OCI-LY7 (cell line): ENCODE data around the gene RALB. TPM values are rescaled to one million over a fixed set of nuclear protein-coding genes. Genes with fewer than 3 reads are reported as not detected.

Experiments used
- BruUV-seq: library from RNA; stranded (reverse); fragments of 400-500 nt; replicated peaks from 2 replicates; lab custom pipeline; 2021; lab: Mats Ljungman, UMichigan
- CTCF ChIA-PET: fragments of 300-600 bp; sonication (Branson Sonifier 250); formaldehyde crosslinking; loops from one replicate; lab custom pipeline; 2022; ENCODE audit warnings: antibody characterized with exemption; ENCODE audit not compliant: unreplicated experiment; lab: Charles Lee
- POLR2A ChIA-PET: fragments of 300-600 bp; sonication (Branson Sonifier 250); formaldehyde crosslinking; loops from one replicate; lab custom pipeline; 2022; ENCODE audit warnings: antibody characterized with exemption; lab: Charles Lee
- DNase-seq: peaks from one replicate; pipeline ENCODE4 v3.0.0-alpha.2; 2015; ENCODE audit warnings: low spot score
- H2AFZ ChIP-seq: fragments of 200-600 bp; sonication (generic), shearing (Covaris generic); 2 replicates; pipeline ENCODE4 v1.6.1; 2014; ENCODE audit warnings: mild to moderate bottlenecking, antibody characterized with exemption, low read length, moderate library complexity
- H3K27ac ChIP-seq: fragments of 200-600 bp; sonication (generic); 2 replicates; pipeline ENCODE4 v1.5.1; 2014; ENCODE audit warnings: mixed run types, low read depth, mild to moderate bottlenecking, moderate library complexity, low read length, inconsistent platforms; ENCODE audit not compliant: poor library complexity, severe bottlenecking
- H3K36me3 ChIP-seq: fragments of 200-600 bp; sonication (generic); 2 replicates; pipeline ENCODE4 v1.6.1; 2014; ENCODE audit warnings: mild to moderate bottlenecking, antibody characterized with exemption, low read length, moderate library complexity, mixed read lengths; ENCODE audit not compliant: insufficient read depth
- H3K4me1 ChIP-seq: fragments of 200-600 bp; sonication (generic); 2 replicates; pipeline ENCODE4 v1.5.1; 2014; ENCODE audit warnings: mild to moderate bottlenecking, low read length; ENCODE audit not compliant: insufficient read depth, poor library complexity, severe bottlenecking
- H3K4me2 ChIP-seq: fragments of 200-600 bp; sonication (generic); 2 replicates; pipeline ENCODE4 v1.6.1; 2014; ENCODE audit warnings: mild to moderate bottlenecking, low read length
- H3K4me3 ChIP-seq: fragments of 200-600 bp; sonication (generic); 2 replicates; pipeline ENCODE4 v1.5.1; 2014; ENCODE audit warnings: mild to moderate bottlenecking, low read depth, low read length; ENCODE audit not compliant: poor library complexity, severe bottlenecking
- H3K79me2 ChIP-seq: fragments of 200-600 bp; sonication (generic); 2 replicates; pipeline ENCODE4 v1.6.1; 2016; ENCODE audit warnings: low read depth, mild to moderate bottlenecking, low read length, moderate library complexity, mixed read lengths; ENCODE audit not compliant: insufficient read depth
- H3K9me2 ChIP-seq: fragments of 200-600 bp; sonication (generic); 2 replicates; pipeline ENCODE4 v1.6.1; 2016; ENCODE audit warnings: mild to moderate bottlenecking, low read length, mixed read lengths; ENCODE audit not compliant: insufficient read depth
- H3K9me3 ChIP-seq: fragments of 200-600 bp; sonication (generic); 2 replicates; pipeline ENCODE4 v1.6.1; 2014; ENCODE audit warnings: mild to moderate bottlenecking, mixed run types, low read length, mixed read lengths
- H4K20me1 ChIP-seq: fragments of 200-600 bp; sonication (generic); 2 replicates; pipeline ENCODE4 v1.6.1; 2014; ENCODE audit warnings: mild to moderate bottlenecking, antibody characterized with exemption, low read length, moderate library complexity, mixed read lengths; ENCODE audit not compliant: insufficient read depth
- CTCF ChIP-seq: fragments of 200-600 bp; sonication (generic); conservative IDR thresholded peaks from 2 replicates; pipeline ENCODE4 v1.5.1; 2014; ENCODE audit warnings: mild to moderate bottlenecking, antibody characterized with exemption, low read length, moderate library complexity, mixed read lengths
- EZH2phosphoT487 ChIP-seq: fragments of 200-600 bp; sonication (generic); IDR thresholded peaks from 2 replicates; pipeline ENCODE4 v1.6.1; 2018; ENCODE audit warnings: low read depth, borderline replicate concordance, mild to moderate bottlenecking, mixed run types, antibody characterized with exemption, low read length, moderate library complexity, mixed read lengths
- intact Hi-C: fragments of 100-400 bp; cut with micrococcal nuclease; formaldehyde crosslinking; loops from one replicate; pipeline ENCODE4 v1.10.0; 2022; ENCODE audit not compliant: unreplicated experiment
- total RNA-seq, 2 experiments: library from RNA; depleted of rRNA in 1 of 2; stranded (reverse); fragments of >200 nt in 1 of 2; shearing (Covaris generic) in 1 of 2; gene quantifications; 2 replicates each; pipeline ENCODE4 v1.2.3, GENCODE V29; 2014 to 2022

Gene RALB
- total RNA-seq, 2 experiments from 2014 or later = 16.2 to 23.6 TPM

- H3K4me2 ChIP-seq = no peak overlapping the region
- H4K20me1 ChIP-seq = no peaks in the 10 kb centered on the region
- H3K36me3 ChIP-seq = no peaks in the 10 kb centered on the region
- ChIA-PET CTCF (no interaction called here), POLR2A (no interaction called here)
- no peak overlapping the region for H3K4me3 ChIP-seq
- H3K4me1 ChIP-seq = no peaks in the 10 kb centered on the region
- intact Hi-C loops = loop anchor here (10.0 kb wide), 1 partner anchor 475 kb away; no protein-coding TSS in a partner anchor
- no peak overlapping the region for H3K27ac ChIP-seq
- TF ChIP-seq CTCF = no peak
- TF ChIP-seq EZH2phosphoT487 = no peak
- no peaks in the 10 kb centered on the region for H3K9me2 ChIP-seq
- no peaks in the 10 kb centered on the region for H3K79me2 ChIP-seq
- DNase-seq = no peak
- no TSS peak for BruUV-seq
- no peak overlapping the region for H2AFZ ChIP-seq
- no peaks in the 10 kb centered on the region for H3K9me3 ChIP-seq
Measured at GRCh38 chr2:120209427-120210269, 43.0 kb upstream of the RALB start.

- no peak for DNase-seq
- no peaks in the 10 kb centered on the region for H3K4me1 ChIP-seq
- intact Hi-C loops = no loop called here
- H3K79me2 ChIP-seq = no peaks in the 10 kb centered on the region
- no peak for TF ChIP-seq EZH2phosphoT487
- TF ChIP-seq CTCF = no peak
- no peaks in the 10 kb centered on the region for H3K36me3 ChIP-seq
- H4K20me1 ChIP-seq = no peaks in the 10 kb centered on the region
- H3K4me2 ChIP-seq = no peak overlapping the region
- no peaks in the 10 kb centered on the region for H3K9me3 ChIP-seq
- BruUV-seq = no TSS peak
- H3K4me3 ChIP-seq = no peak overlapping the region
- ChIA-PET CTCF (no interaction called here), POLR2A (no interaction called here)
- no peaks in the 10 kb centered on the region for H3K9me2 ChIP-seq
- H3K27ac ChIP-seq = no peak overlapping the region
- no peak overlapping the region for H2AFZ ChIP-seq
Measured at GRCh38 chr2:120210270-120210693, 42.4 kb upstream of the RALB start.

GRCh38 chr2:120218181-120218580, 34.5 kb upstream of the RALB start:
- DNase-seq = no peak
- intact Hi-C loops = no loop called here
- ChIA-PET CTCF (interaction anchor here (0.5 kb wide), 1 partner anchor 554 kb away, joined by 4 read pairs; no protein-coding TSS in a partner anchor), POLR2A (interaction anchor here (3.1 kb wide), 1 partner anchor 42 kb away, joined by 8 read pairs; no protein-coding TSS in a partner anchor)
- Histone ChIP-seq H3K36me3 (peaks cover 24% of the 10 kb centered on the region; the same call in 1 of the 2 replicates), H3K4me2 (no peak overlapping the region), H4K20me1 (peaks cover 7% of the 10 kb centered on the region; the same call in 1 of the 2 replicates), H3K9me2 (no peaks in the 10 kb centered on the region), H3K79me2 (peaks cover 23% of the 10 kb centered on the region), H3K4me1 (peaks cover 33% of the 10 kb centered on the region), H3K27ac (no peak overlapping the region), H2AFZ (no peak overlapping the region), H3K4me3 (no peak overlapping the region), H3K9me3 (no peaks in the 10 kb centered on the region)
- no peak for TF ChIP-seq EZH2phosphoT487
- TF ChIP-seq CTCF = no peak
- no TSS peak for BruUV-seq
